Measurements from ENCODE around the gene STK10.
"Not testable (repeated sequence)": the region's sequence is repeated elsewhere in the genome, so short reads cannot be mapped to it uniquely, and the experiment has no call there.

The STK10 gene

DNA sequence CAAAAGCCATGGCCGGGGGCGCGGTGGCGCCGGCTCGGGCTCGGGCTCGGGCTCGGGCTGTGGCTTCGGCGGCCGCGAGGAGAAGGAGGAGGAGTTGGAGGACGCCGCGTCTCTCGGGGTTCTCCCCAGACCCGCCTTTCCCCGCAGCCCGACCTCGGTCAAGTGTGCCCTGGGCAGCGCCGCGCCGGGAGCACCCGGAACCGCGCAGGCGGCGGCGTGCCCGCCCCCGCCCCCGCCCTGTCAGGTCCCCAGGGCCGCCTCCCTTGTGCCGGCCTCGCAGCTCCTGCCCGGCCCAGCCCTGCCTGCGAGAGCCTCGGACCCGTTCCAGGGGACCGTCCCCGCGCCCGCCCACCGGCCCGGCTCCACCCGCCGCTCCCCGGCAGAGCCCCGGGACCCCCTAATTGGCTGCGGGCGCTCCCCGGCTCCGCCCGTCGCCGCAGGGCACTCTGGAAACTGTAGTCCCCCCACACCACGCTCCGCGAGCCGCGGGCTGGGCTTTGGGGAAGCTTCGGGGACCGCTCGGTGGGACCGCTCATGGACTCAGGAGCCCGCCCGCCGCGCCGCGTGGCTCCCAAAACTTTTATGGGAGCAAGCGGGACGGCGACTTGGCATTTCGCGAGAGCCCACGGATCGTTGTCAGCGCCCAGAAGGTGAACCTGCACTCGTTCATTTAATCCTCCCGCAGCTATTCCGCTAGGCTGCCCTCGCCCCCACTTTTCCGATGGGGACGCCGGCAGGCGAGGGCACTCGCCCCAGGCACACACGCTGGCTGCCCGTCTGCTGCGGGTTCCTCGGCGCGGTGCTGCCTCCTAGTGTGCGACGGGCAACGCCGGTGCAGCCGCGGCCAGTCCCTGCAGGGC is at the start of gene STK10:
Gene STK10, minus strand, starts transcription at position 192 of the 860 bp plus-strand sequence. Its CDS starts 182 bp downstream, at position 10.
- peak; percentile 67 for DNase-seq (ENCODE audit: low read depth, low spot score)

DNA sequence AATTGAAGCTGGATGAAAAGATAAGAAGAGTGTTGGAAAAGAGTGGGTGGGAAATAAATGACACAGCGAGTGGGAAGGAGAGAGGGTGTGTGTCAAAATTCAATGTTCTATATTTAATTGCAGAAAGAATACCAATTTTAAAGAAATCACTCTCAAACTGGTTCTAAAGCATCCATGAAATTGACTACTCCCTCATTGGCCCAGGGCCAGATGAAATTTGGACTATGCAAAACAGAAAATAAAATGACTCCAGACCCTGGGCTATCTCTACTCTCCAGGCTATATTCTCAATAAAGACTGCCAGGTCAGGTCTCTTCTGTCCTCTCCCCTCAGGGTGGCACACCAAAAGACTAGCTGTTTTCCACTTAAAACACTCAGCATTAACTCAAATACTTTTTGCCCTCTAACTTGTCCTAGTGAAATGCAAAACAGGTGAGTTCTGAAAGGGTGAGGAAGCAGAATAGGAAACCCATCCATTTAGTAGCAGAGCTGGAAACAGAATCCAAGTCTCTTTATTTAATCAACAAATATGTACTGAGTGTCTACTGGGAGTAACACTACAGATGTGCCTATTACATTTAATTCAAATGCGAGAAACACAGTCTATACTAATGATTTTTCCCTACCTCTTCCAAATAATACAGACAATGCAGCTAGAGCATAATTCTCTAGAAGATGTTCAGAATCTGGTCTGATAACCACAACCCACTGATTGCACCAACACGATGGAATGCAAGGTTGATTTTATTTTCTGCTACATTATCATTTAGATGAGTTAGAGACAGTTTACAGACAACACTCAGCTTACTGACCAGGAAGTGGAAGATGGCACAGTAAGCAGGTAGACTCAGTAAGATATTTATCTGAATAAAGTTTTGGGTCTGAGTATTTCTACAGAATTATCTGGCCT is 48.1 kb upstream of the STK10 start:
- no peak for DNase-seq (ENCODE audit: low read depth, low spot score)

DNA sequence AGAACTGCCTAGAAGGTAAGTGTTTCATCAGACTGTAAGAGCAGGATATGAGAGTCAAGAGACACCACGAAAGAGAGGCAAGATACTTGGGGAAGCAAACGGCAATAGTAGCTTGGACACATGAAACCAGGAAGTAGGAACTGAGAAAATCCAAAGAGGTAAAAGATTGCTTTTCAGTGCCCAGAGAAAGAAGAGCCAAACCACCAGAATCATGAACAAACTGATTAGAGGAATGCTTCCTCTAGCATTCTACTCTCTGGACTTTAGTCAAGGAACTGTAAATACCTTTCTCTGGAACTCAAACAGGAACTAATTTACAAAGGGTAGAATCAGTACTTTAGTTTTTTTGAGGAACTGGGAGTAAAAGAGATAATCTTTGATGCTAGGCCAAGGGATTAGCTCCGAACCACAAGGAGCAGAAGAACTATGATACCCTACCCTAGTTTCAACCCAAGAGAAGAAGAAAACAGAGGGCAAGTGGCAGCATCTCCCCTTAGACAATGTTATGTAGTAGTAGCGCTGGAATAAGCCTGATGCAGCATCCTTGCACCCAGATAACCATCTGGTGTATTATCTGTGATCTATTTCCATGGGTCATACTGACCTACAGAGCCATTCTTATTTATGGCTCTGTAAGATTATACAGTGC is 47.2 kb upstream of the STK10 start:
- DNase-seq (ENCODE audit: low read depth, low spot score) = no peak

DNA sequence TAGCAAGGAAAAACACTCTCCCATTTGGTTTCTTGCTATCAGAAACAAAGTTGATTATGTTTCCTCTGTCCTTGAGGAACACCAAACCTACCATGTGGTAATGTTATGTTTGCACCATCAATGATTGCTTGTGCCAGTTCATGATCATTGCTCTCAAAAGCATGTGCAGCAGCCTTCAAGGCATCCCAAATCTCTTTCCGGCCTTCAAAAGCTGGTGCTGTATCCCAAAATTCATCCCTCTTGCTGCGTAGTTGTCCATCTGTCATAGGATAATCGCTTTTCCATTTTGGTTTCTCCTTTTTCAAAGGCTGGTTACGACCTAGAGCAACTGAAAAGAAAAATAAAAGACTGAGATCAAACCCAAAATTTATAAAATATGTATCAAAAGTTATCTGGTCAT is 46.0 kb upstream of the STK10 start:
- DNase-seq (ENCODE audit: low read depth, low spot score) = no peak

DNA sequence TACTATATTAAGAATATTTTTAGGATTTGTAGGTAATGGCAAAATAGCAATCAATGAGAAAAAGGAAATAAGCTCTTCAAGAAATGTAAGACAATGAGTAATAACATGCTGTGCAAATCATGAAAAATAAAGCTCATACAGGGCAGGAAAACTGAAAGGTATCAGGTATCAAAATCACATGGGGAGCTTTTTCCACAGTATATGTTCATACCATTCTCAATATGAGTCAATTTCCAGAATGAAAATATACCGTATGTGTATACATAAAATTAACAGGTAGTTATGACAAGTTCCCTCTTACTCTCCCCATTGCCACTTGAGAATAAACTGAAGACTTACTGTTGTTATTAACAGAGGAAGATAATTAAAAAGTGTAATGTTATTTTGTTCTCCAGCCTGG is 41.9 kb upstream of the STK10 start:
- DNase-seq (ENCODE audit: low read depth, low spot score) = no peak

GRCh38 chr5:172224996-172225395 is 37.0 kb upstream of the STK10 start:
- DNase-seq (ENCODE audit: low read depth, low spot score) = no peak

DNA sequence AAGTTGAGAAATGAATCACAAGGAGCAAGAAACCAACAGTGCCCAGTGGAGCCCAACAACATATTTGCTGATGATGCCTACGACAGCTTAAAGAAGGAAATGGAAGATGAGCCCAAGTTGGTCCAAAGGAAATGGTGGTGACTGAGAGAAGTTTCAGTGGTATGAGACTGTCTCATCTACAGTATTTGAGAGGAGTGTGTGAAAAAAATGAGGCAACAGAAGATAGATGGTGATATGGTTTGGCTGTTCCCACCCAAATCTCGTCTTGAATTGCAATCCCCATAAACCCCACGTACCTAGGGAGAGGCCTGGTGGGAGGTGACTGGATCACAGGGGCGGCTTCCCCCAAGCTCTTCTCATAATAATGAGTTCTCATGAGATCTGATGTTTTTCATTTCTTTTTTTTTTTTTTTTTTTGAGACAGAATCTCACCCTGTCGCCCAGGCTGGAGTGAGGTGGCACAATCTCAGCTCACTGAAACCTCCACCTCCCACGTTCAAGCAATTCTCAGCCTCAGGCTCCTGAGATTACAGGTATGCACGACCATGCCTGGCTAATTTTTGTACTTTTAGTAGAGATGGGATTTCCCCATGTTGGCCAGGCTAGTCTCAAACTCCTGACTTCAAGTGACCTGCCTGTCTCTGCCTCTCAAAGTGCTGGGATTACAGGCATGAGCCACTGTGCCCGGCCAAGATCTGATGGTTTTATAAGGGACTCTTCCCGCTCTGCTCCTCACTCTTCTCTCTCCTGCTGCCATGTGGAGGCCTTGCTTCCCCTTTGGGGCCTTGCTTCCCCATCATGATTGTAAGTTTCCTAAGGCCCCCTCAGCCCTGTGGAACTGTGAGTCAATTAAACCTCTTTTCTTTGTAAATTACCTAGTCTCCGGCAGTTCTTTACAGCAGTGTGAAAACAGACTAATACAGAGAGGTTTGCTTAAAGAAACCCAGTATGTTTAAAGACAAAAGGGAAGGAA is 36.2 kb upstream of the STK10 start:
- no peak for DNase-seq (ENCODE audit: low read depth, low spot score)

- DNase-seq (ENCODE audit: low read depth, low spot score) = no peak
Measured at GRCh38 chr5:172219296-172219695, 31.3 kb upstream of the STK10 start.

DNA sequence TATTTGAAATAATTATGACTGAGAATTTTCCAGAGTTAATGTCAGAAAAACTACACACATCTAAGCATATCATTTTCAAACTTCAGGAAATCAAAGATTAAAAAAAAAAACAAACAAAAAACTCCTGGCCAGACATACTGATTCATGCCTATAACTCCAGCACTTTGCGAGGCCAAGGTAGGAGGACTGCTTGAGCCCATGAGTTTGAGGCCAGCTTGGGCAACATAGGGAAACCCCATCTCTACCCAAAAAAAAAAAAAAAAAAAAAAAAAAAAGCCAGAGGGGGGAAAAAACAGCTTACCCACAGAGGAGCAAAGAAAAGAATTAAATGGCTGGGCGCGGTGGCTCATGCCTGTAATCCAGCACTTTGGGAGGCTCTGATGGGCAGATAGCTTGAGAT is 28.3 kb upstream of the STK10 start:
- DNase-seq (ENCODE audit: low read depth, low spot score) = no peak

GRCh38 chr5:172213126-172213525 is 25.1 kb upstream of the STK10 start:
- DNase-seq (ENCODE audit: low read depth, low spot score) = no peak

DNA sequence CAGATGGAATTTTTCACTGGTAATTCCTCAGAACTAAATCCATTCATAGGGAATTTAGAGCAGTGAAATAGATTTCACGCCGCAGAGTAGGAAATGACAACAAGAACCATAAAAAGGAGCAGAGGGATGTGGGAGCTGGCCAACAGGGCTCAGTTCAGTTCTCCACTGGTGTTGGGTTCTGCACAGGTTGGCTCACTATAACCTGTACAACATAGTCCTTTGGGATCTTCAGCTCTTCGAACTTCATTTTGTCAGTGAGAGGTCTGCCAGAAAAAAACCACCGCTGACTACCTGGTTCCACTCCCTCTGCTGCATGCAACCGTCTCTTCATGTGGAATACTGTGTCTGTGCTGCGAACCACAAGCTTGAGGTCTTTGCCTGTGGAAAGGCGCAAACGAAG is 23.7 kb upstream of the STK10 start:
- DNase-seq (ENCODE audit: low read depth, low spot score) = no peak

- DNase-seq (ENCODE audit: low read depth, low spot score) = no peak
Measured at GRCh38 chr5:172209714-172210113, 21.7 kb upstream of the STK10 start.

GRCh38 chr5:172207511-172207910 is 19.5 kb upstream of the STK10 start:
- DNase-seq (ENCODE audit: low read depth, low spot score) = no peak

DNA sequence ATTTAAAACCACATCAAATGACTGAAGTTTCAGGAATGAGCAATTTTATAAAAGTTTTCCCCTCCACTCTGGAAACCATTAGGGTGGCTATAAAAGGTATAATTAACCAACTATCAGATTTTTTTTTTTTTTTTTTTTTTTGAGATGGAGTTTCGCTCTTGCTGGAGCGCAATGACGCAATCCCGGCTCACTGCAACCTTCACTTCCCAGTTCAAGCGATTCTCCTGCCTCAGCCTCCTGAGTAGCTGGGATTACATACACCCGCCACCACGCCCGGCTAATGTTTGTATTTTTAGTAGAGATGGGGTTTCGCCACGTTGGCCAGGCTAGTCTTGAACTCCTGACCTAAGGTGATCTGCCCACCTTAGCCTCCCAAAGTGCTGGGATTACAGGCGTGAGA is 18.0 kb upstream of the STK10 start:
- DNase-seq (ENCODE audit: low read depth, low spot score) = not testable (repeated sequence)

- no peak for DNase-seq (ENCODE audit: low read depth, low spot score)
Measured at GRCh38 chr5:172200476-172200875, 12.5 kb upstream of the STK10 start.

DNA sequence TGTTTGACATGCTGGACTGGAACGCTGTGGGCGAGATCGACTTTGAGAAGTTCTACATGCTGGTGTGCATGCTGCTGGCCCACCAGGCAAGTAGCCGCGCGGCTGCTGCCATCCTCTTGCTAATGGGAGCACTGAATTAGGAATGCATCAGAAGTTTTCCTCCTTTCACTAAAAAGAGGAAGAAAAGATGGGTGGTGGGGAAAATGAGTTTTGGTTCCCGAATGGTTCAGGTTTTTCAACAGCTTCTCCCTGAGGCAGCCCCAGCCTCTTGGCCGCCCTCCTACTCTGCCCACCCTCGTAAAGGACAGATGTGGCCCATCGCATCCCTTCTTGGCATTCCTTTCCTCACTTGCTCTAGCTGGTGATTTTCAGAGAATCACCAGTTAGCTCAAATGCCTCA is 11.4 kb upstream of the STK10 start:
- DNase-seq (ENCODE audit: low read depth, low spot score) = no peak

DNA sequence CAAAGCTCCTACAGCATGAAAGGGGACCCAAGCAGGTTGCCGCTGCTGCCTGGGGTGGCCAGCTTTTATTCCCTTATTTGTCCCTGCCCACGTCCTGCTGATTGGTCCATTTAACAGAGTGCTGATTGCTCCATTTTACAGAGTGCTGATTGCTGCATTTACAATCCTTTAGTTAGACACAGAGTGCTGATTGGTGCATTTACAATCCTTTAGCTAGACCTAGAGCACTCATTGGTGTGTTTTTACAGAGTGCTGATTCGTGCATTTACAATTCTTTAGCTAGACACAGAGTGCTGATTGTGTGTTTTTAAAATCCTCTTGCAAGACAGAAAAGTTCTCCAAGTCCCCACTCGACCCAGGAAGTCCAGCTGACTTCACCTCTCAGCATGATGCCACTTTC is 9.8 kb upstream of the STK10 start:
- DNase-seq (ENCODE audit: low read depth, low spot score) = not testable (repeated sequence)

GRCh38 chr5:172194985-172195774 is 7.2 kb upstream of the STK10 start:
- DNase-seq (ENCODE audit: low read depth, low spot score) = no peak

- no peak for DNase-seq (ENCODE audit: low read depth, low spot score)
Measured at GRCh38 chr5:172193872-172194271, 5.8 kb upstream of the STK10 start, which contains the start of gene EFCAB9. Gene EFCAB9 (plus strand): TSS chr5:172194172. CDS start chr5:172194173, 1 bp downstream.

Measured in iPS DF 19.7 (cell line).